IMR-90 (cell line): ENCODE data around the gene PIGP. TPM values are rescaled to one million over a fixed set of nuclear protein-coding genes. Genes with fewer than 3 reads are reported as not detected.
A peak's percentile ranks its signal among the peaks of the same experiment; 100 is the strongest.

ENCODE experiments used
- ATAC-seq: fragments of 200-7000 bp; cut with Tn5 transposase; 2 replicates; pipeline ENCODE4 v1.9.1; 2020; ENCODE audit warnings: low read depth, mild to moderate bottlenecking, moderate library complexity
- BruUV-seq: library from RNA; stranded (reverse); fragments of 400-500 nt; replicated peaks from 2 replicates; lab custom pipeline; 2021; lab: Mats Ljungman, UMichigan
- CTCF ChIA-PET: fragments of 300-600 bp; formaldehyde crosslinking; extraction: SDS; loops from one replicate; lab custom pipeline; 2021; ENCODE audit warnings: antibody characterized with exemption; lab: Yijun Ruan, JAX
- POLR2A ChIA-PET: fragments of 300-600 bp; sonication (Branson Sonifier 250); formaldehyde crosslinking; loops from one replicate; lab custom pipeline; 2022; ENCODE audit warnings: antibody characterized with exemption; ENCODE audit not compliant: unreplicated experiment; lab: Charles Lee
- DNase-seq: peaks from one replicate; pipeline ENCODE4 v3.0.0; 2013
- H2AFZ ChIP-seq: replicated peaks from 2 replicates; pipeline ENCODE3; 2013; ENCODE audit warnings: low read length, mild to moderate bottlenecking; ENCODE audit not compliant: poor library complexity
- H2AK5ac ChIP-seq: 2 replicates; pipeline ENCODE4 v1.6.1; 2013; ENCODE audit warnings: low read depth, low read length, inconsistent platforms
- H2AK9ac ChIP-seq: replicated peaks from 2 replicates; pipeline ENCODE3; 2013; ENCODE audit warnings: mild to moderate bottlenecking, low read depth, low read length, moderate library complexity; ENCODE audit not compliant: poor library complexity
- H2BK120ac ChIP-seq: 2 replicates; pipeline ENCODE4 v1.6.1; 2013; ENCODE audit warnings: low read depth, low read length, inconsistent platforms
- H2BK15ac ChIP-seq: 3 replicates; pipeline ENCODE4 v1.6.1; 2013; ENCODE audit warnings: low read depth, low read length, inconsistent platforms
- H2BK20ac ChIP-seq: 2 replicates; pipeline ENCODE4 v1.6.1; 2013; ENCODE audit warnings: low read depth, mild to moderate bottlenecking, inconsistent platforms, low read length, moderate library complexity
- H2BK5ac ChIP-seq: 2 replicates; pipeline ENCODE4 v1.6.1; 2013; ENCODE audit warnings: mild to moderate bottlenecking, low read depth, low read length, inconsistent platforms; ENCODE audit not compliant: poor library complexity, severe bottlenecking
- H3K14ac ChIP-seq: replicated peaks from 2 replicates; pipeline ENCODE4 v1.6.1; 2013; ENCODE audit warnings: low read depth, low read length, inconsistent platforms
- H3K18ac ChIP-seq: 2 replicates; pipeline ENCODE4 v1.6.1; 2013; ENCODE audit warnings: low read depth, low read length, control low read depth
- H3K23ac ChIP-seq: 2 replicates; pipeline ENCODE4 v1.6.1; 2013; ENCODE audit warnings: low read depth, low read length, inconsistent platforms
- H3K27ac ChIP-seq: 2 replicates; pipeline ENCODE4 v1.5.1; 2013; ENCODE audit warnings: mild to moderate bottlenecking, control low read depth, low read length; ENCODE audit not compliant: insufficient read depth
- H3K27me3 ChIP-seq: 2 replicates; pipeline ENCODE4 v1.6.1; 2013; ENCODE audit warnings: low read length; ENCODE audit not compliant: control insufficient read depth, insufficient read depth
- H3K36me3 ChIP-seq: 2 replicates; pipeline ENCODE4 v1.6.1; 2013; ENCODE audit warnings: low read length, mixed read lengths; ENCODE audit not compliant: control insufficient read depth, insufficient read depth
- H3K4ac ChIP-seq: 2 replicates; pipeline ENCODE4 v1.6.1; 2013; ENCODE audit warnings: low read depth, low read length, inconsistent platforms
- H3K4me1 ChIP-seq: 2 replicates; pipeline ENCODE4 v1.6.1; 2013; ENCODE audit warnings: low read length, mixed read lengths; ENCODE audit not compliant: control insufficient read depth, insufficient read depth
- H3K4me2 ChIP-seq: 2 replicates; pipeline ENCODE4 v1.6.1; 2013; ENCODE audit warnings: low read depth, mild to moderate bottlenecking, control low read depth, low read length, moderate library complexity
- H3K4me3 ChIP-seq: 2 replicates; pipeline ENCODE4 v1.5.1; 2013; ENCODE audit warnings: low read depth, mild to moderate bottlenecking, control low read depth, low read length, moderate library complexity; ENCODE audit not compliant: insufficient read depth
- H3K56ac ChIP-seq: 2 replicates; pipeline ENCODE4 v1.6.1; 2013; ENCODE audit warnings: low read length, inconsistent platforms; ENCODE audit not compliant: insufficient read depth; ENCODE audit errors: extremely low read depth
- H3K79me1 ChIP-seq, 2 experiments: 2 replicates each; pipeline ENCODE4 v1.6.1; 2013; ENCODE audit warnings: low read length in 2 of 2, inconsistent platforms in 1 of 2, low read depth in 1 of 2
- H3K9ac ChIP-seq: 2 replicates; pipeline ENCODE4 v1.6.1; 2013; ENCODE audit warnings: low read depth, low read length, control low read depth
- H3K9me1 ChIP-seq: 2 replicates; pipeline ENCODE4 v1.6.1; 2013; ENCODE audit warnings: low read length, inconsistent platforms; ENCODE audit not compliant: insufficient read depth
- H3K9me3 ChIP-seq: 2 replicates; pipeline ENCODE4 v1.6.1; 2013; ENCODE audit warnings: low read length; ENCODE audit not compliant: control insufficient read depth, insufficient read depth
- H4K20me1 ChIP-seq: 2 replicates; pipeline ENCODE4 v1.6.1; 2013; ENCODE audit warnings: low read length, inconsistent platforms; ENCODE audit not compliant: insufficient read depth
- H4K5ac ChIP-seq: 2 replicates; pipeline ENCODE4 v1.6.1; 2013; ENCODE audit warnings: mild to moderate bottlenecking, low read depth, low read length, control low read depth
- H4K8ac ChIP-seq, 2 experiments: 2 replicates each; pipeline ENCODE4 v1.6.1; 2013; ENCODE audit warnings: low read depth in 2 of 2, low read length in 2 of 2, control low read depth in 1 of 2, inconsistent platforms in 1 of 2
- H4K91ac ChIP-seq: 2 replicates; pipeline ENCODE4 v1.6.1; 2013; ENCODE audit warnings: low read depth, low read length, inconsistent platforms; ENCODE audit not compliant: insufficient read depth
- BHLHE40 ChIP-seq: fragments of 150-350 bp; IDR thresholded peaks from 2 replicates; pipeline ENCODE4 v1.6.1; 2016; ENCODE audit warnings: mild to moderate bottlenecking, low read depth, low read length
- CEBPB ChIP-seq: IDR thresholded peaks from 2 replicates; pipeline ENCODE4 v1.6.1; 2012; ENCODE audit warnings: low read depth, low read length, improper control_type of control experiment
- CHD1 ChIP-seq: IDR thresholded peaks from 2 replicates; pipeline ENCODE4 v1.6.1; 2012; ENCODE audit warnings: low read depth, low read length, improper control_type of control experiment
- FOS ChIP-seq: fragments of 150-350 bp; IDR thresholded peaks from 2 replicates; pipeline ENCODE4 v1.6.1; 2016; ENCODE audit warnings: low read depth, low read length
- MAFK ChIP-seq: IDR thresholded peaks from 2 replicates; pipeline ENCODE4 v1.6.1; 2012; ENCODE audit warnings: low read depth, low read length, improper control_type of control experiment
- MAZ ChIP-seq: IDR thresholded peaks from 2 replicates; pipeline ENCODE4 v1.6.1; 2012; ENCODE audit warnings: low read depth, mild to moderate bottlenecking, low read length, improper control_type of control experiment, moderate library complexity, borderline replicate concordance
- MXI1 ChIP-seq: IDR thresholded peaks from 2 replicates; pipeline ENCODE4 v1.6.1; 2012; ENCODE audit warnings: low read depth, mild to moderate bottlenecking, low read length, moderate library complexity, borderline replicate concordance
- NFE2L2 ChIP-seq: fragments of 150-350 bp; IDR thresholded peaks from 2 replicates; pipeline ENCODE4 v1.6.1; 2016; ENCODE audit warnings: low read depth, mild to moderate bottlenecking, low read length
- POLR2A ChIP-seq: IDR thresholded peaks from 2 replicates; pipeline ENCODE4 v1.6.1; 2012; ENCODE audit warnings: mild to moderate bottlenecking, low read depth, low read length
- RAD21 ChIP-seq: IDR thresholded peaks from 2 replicates; pipeline ENCODE4 v1.6.1; 2012; ENCODE audit warnings: low read length, improper control_type of control experiment
- RCOR1 ChIP-seq: IDR thresholded peaks from 2 replicates; pipeline ENCODE4 v1.6.1; 2012; ENCODE audit warnings: mild to moderate bottlenecking, low read length, improper control_type of control experiment; ENCODE audit not compliant: insufficient replicate concordance
- RFX5 ChIP-seq: IDR thresholded peaks from 2 replicates; pipeline ENCODE4 v1.8.0; 2012; ENCODE audit warnings: low read depth, mild to moderate bottlenecking, low read length, moderate library complexity
- SMC3 ChIP-seq: fragments of 150-350 bp; IDR thresholded peaks from 2 replicates; pipeline ENCODE4 v1.6.1; 2016; ENCODE audit warnings: low read depth, mild to moderate bottlenecking, antibody characterized with exemption, low read length, moderate library complexity
- WGBS, 2 experiments: methylation state at CpG; one replicate each; pipeline versions ENCODE4 v1.1.5 to v1.1.7; 2013; ENCODE audit warnings: missing lambda C conversion rate in 2 of 2; ENCODE audit not compliant: insufficient read length in 1 of 2; ENCODE audit errors: extremely low coverage in 2 of 2; 5-methylcytosine and 5-hydroxymethylcytosine counted together
- dilution Hi-C: fragments of 300-500 bp; cut with HindIII; formaldehyde crosslinking; loops from one replicate; pipeline ENCODE4 v1.14.3; 2018; ENCODE audit warnings: low sequenced_read_pairs; ENCODE audit not compliant: unreplicated experiment
- in situ Hi-C: fragments of 300-500 bp; cut with MboI; formaldehyde crosslinking; loops from 3 replicates; pipeline ENCODE4 v1.14.3; 2019; ENCODE audit warnings: low sequenced_read_pairs, inconsistent platforms, mixed read lengths
- intact Hi-C: fragments of 100-400 bp; cut with micrococcal nuclease; formaldehyde crosslinking; loops from 2 replicates; pipeline ENCODE4 v1.10.0; 2022
- polyA plus RNA-seq, 3 experiments: library from polyadenylated mRNA; depleted of rRNA; stranded (reverse); fragments of >200 nt; gene quantifications; 2 replicates each; pipeline ENCODE4 v1.2.3, GENCODE V29; 2012; ENCODE audit warnings: low replicate concordance in 1 of 3
- total RNA-seq: library from RNA; depleted of rRNA; stranded (reverse); fragments of >200 nt; gene quantifications from 2 replicates; pipeline ENCODE4 v1.2.3, GENCODE V29; 2012
- TF ChIP-seq, protein P1 (sequence below): fragments of 150-350 bp; IDR thresholded peaks from 2 replicates; pipeline ENCODE4 v1.6.1; 2017; ENCODE audit warnings: mild to moderate bottlenecking, antibody characterized with exemption, low read length, low read depth
- TF ChIP-seq, protein P2 (sequence below): fragments of 150-350 bp; IDR thresholded peaks from 2 replicates; pipeline ENCODE4 v1.6.1; 2016; ENCODE audit warnings: low read depth, mild to moderate bottlenecking, low read length, moderate library complexity, borderline replicate concordance

Gene PIGP
- total and polyA plus RNA-seq, 2 of the 4 experiments (the other 2 are of a cell fraction), result 4.1 to 15.4 TPM

DNA sequence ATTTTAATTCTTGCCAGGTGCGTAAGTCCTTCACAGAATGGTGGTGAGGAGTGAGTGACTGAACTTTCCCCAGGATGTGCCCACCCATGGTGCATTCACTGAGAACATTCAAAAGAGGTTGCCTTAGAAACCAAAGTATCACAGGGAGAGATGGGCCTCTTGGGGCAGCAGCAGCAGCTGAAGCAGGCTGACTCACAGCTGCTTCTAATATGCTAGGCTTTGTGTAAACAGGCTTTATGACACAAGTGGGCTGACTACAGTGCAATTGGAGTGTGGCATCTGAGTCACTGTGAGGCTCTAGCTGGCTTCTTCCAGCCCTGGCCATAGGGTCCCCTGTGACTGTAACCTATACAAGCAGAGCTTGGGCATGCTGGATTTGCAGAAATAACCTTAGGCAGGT lies 12.6 kb downstream of the PIGP start (continued):
- TF ChIP-seq SMC3, result no peak

DNA sequence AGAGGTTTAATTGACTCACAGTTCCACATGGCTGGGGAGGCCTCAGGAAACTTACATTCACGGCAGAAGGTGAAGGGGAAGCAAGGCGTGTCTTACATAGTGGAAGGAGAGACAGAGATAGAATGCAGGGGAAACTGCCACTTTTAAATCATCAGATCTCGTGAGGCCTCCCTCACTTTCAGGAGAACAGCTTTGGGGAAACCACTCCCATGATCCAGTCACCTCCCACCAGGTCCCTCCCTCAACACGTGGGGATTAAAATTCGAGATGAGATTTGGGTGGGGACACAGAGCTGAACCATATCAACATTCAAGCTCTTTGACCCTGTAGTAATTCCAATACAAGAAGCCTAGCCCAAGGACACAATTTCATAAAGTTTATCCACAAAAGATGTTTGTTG lies 13.7 kb downstream of the PIGP start:
- intact Hi-C loops (no loop called here), in situ Hi-C loops (no loop called here), dilution Hi-C loops (no loop called here)
- Histone ChIP-seq H3K4me3 (no peak overlapping the region), H3K14ac (no peak overlapping the region), H3K23ac (no peak overlapping the region), H3K4me2 (no peak overlapping the region), H3K9me3 (no peaks in the 10 kb centered on the region), H3K27me3 (no peaks in the 10 kb centered on the region), H4K5ac (no peak overlapping the region), H2BK120ac (no peak overlapping the region), H3K27ac (no peak overlapping the region), H3K36me3 (no peaks in the 10 kb centered on the region), H4K91ac (no peak overlapping the region), H2BK15ac (peak overlapping the region; percentile 88; the same call in 1 of the 3 replicates), H3K4ac (peak overlapping the region; percentile 33; the same call in 1 of the 2 replicates), H3K18ac (peak overlapping the region; percentile 40; the same call in 1 of the 2 replicates), H4K8ac (no peak overlapping the region), H3K79me1 (peaks cover 0 to 4% of the 10 kb centered on the region in 2 experiments; a peak in 1 of 4 replicates), H3K56ac (no peak overlapping the region), H3K9ac (no peak overlapping the region), H2BK5ac (no peak overlapping the region), H4K20me1 (peaks cover 4% of the 10 kb centered on the region; the same call in 1 of the 2 replicates), H2AFZ (no peak overlapping the region), H3K9me1 (peaks cover 12% of the 10 kb centered on the region), H3K4me1 (peaks cover 12% of the 10 kb centered on the region), H2AK5ac (no peak overlapping the region), H2BK20ac (peak overlapping the region; percentile 68), H2AK9ac (no peak overlapping the region)
- WGBS, 2 experiments, result no CpG with 5 or more reads among the region's 5 CpGs
- BruUV-seq, result no TSS peak
- DNase-seq (no peak), ATAC-seq (no peak)
- ChIA-PET POLR2A (no interaction called here), CTCF (no interaction called here)
- no peak for TF ChIP-seq MAZ
- no peak for TF ChIP-seq POLR2A
- TF ChIP-seq, protein P1, sequence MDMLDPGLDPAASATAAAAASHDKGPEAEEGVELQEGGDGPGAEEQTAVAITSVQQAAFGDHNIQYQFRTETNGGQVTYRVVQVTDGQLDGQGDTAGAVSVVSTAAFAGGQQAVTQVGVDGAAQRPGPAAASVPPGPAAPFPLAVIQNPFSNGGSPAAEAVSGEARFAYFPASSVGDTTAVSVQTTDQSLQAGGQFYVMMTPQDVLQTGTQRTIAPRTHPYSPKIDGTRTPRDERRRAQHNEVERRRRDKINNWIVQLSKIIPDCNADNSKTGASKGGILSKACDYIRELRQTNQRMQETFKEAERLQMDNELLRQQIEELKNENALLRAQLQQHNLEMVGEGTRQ, result no peak
- TF ChIP-seq MAFK, result no peak
- TF ChIP-seq RCOR1, result no peak
- no peak for TF ChIP-seq MXI1
- no peak for TF ChIP-seq BHLHE40
- no peak for TF ChIP-seq RAD21
- TF ChIP-seq CHD1, result no peak
- TF ChIP-seq NFE2L2, result no peak
- TF ChIP-seq SMC3, result no peak
- no peak for TF ChIP-seq CEBPB
- no peak for TF ChIP-seq RFX5
- TF ChIP-seq FOS, result no peak
- TF ChIP-seq, protein P2, sequence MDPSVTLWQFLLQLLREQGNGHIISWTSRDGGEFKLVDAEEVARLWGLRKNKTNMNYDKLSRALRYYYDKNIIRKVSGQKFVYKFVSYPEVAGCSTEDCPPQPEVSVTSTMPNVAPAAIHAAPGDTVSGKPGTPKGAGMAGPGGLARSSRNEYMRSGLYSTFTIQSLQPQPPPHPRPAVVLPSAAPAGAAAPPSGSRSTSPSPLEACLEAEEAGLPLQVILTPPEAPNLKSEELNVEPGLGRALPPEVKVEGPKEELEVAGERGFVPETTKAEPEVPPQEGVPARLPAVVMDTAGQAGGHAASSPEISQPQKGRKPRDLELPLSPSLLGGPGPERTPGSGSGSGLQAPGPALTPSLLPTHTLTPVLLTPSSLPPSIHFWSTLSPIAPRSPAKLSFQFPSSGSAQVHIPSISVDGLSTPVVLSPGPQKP, result no peak
